SK-N-SH treated with all-trans-retinoic acid at 6 μM for 48 hours (cell line): ENCODE measurements around the gene UBAP1.

Experiments
- CSDC2 ChIP-seq: fragments of 250-450 bp; sonication (Bioruptor Pico); IDR thresholded peaks from 2 replicates; pipeline ENCODE4 v1.5.0; 2020; ENCODE audit warnings: mild to moderate bottlenecking, moderate library complexity
- ESRRG ChIP-seq: fragments of 250-450 bp; sonication (Bioruptor Pico); IDR thresholded peaks from 2 replicates; pipeline ENCODE4 v1.6.1; 2021; ENCODE audit warnings: mild to moderate bottlenecking
- ISL1 ChIP-seq: fragments of 250-450 bp; sonication (Bioruptor Pico); IDR thresholded peaks from 2 replicates; pipeline ENCODE4 v2.1.2; 2022; ENCODE audit warnings: mild to moderate bottlenecking, moderate library complexity
- OSR1 ChIP-seq: fragments of 250-450 bp; sonication (Bioruptor Pico); IDR thresholded peaks from 2 replicates; pipeline ENCODE4 v1.8.0; 2022; ENCODE audit warnings: moderate library complexity, mild to moderate bottlenecking, inconsistent platforms
- RARB ChIP-seq: fragments of 250-450 bp; sonication (Bioruptor Pico); IDR thresholded peaks from 2 replicates; pipeline ENCODE4 v1.8.0; 2021; ENCODE audit warnings: mild to moderate bottlenecking, moderate library complexity
- SNAI2 ChIP-seq: fragments of 250-450 bp; sonication (Bioruptor Pico); IDR thresholded peaks from 2 replicates; pipeline ENCODE4 v1.5.0; 2020; ENCODE audit warnings: mild to moderate bottlenecking, moderate library complexity
- TOX ChIP-seq: fragments of 250-450 bp; sonication (Bioruptor Pico); IDR thresholded peaks from 2 replicates; pipeline ENCODE4 v1.8.0; 2021; ENCODE audit warnings: mild to moderate bottlenecking, moderate library complexity, borderline replicate concordance
- ZFP30 ChIP-seq: fragments of 450-650 bp; formaldehyde crosslinking; IDR thresholded peaks from 2 replicates; pipeline ENCODE4 v1.5.0; 2022; ENCODE audit warnings: mild to moderate bottlenecking, moderate library complexity
- TF ChIP-seq, protein P1 (sequence below): fragments of 250-450 bp; sonication (Bioruptor Pico); IDR thresholded peaks from 2 replicates; pipeline ENCODE4 v1.8.0; 2020; ENCODE audit warnings: mild to moderate bottlenecking, moderate library complexity, borderline replicate concordance
- TF ChIP-seq, protein P2 (sequence below): fragments of 250-450 bp; sonication (Bioruptor Pico); IDR thresholded peaks from 2 replicates; pipeline ENCODE4 v1.8.0; 2021; ENCODE audit warnings: low read depth, mild to moderate bottlenecking, moderate library complexity, borderline replicate concordance

- TF ChIP-seq RARB (CRISPR knock-in tag), result no peak
- TF ChIP-seq SNAI2 (CRISPR knock-in tag), result no peak
- TF ChIP-seq, protein P1, sequence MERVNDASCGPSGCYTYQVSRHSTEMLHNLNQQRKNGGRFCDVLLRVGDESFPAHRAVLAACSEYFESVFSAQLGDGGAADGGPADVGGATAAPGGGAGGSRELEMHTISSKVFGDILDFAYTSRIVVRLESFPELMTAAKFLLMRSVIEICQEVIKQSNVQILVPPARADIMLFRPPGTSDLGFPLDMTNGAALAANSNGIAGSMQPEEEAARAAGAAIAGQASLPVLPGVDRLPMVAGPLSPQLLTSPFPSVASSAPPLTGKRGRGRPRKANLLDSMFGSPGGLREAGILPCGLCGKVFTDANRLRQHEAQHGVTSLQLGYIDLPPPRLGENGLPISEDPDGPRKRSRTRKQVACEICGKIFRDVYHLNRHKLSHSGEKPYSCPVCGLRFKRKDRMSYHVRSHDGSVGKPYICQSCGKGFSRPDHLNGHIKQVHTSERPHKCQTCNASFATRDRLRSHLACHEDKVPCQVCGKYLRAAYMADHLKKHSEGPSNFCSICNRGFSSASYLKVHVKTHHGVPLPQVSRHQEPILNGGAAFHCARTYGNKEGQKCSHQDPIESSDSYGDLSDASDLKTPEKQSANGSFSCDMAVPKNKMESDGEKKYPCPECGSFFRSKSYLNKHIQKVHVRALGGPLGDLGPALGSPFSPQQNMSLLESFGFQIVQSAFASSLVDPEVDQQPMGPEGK (CRISPR knock-in tag), result no peak
- TF ChIP-seq ISL1 (CRISPR knock-in tag), result no peak
- TF ChIP-seq ZFP30, result no peak
- no peak for TF ChIP-seq CSDC2 (CRISPR knock-in tag)
- TF ChIP-seq ESRRG, result no peak
- TF ChIP-seq TOX (CRISPR knock-in tag), result no peak
- TF ChIP-seq, protein P2, sequence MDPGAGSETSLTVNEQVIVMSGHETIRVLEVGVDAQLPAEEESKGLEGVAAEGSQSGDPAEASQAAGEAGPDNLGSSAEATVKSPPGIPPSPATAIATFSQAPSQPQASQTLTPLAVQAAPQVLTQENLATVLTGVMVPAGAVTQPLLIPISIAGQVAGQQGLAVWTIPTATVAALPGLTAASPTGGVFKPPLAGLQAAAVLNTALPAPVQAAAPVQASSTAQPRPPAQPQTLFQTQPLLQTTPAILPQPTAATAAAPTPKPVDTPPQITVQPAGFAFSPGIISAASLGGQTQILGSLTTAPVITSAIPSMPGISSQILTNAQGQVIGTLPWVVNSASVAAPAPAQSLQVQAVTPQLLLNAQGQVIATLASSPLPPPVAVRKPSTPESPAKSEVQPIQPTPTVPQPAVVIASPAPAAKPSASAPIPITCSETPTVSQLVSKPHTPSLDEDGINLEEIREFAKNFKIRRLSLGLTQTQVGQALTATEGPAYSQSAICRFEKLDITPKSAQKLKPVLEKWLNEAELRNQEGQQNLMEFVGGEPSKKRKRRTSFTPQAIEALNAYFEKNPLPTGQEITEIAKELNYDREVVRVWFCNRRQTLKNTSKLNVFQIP (CRISPR knock-in tag), result no peak
- TF ChIP-seq OSR1 (CRISPR knock-in tag), result no peak
Measured at GRCh38 chr9:34232201-34232600, 53.4 kb downstream of the UBAP1 start.
